GM19328 (cell line): Measurements from ENCODE around the gene GOLT1B.
"Not testable (repeated sequence)": the region's sequence is repeated elsewhere in the genome, so short reads cannot be mapped to it uniquely, and the experiment has no call there.

Experiments
- ATAC-seq: cut with Tn5 transposase; IDR thresholded peaks from one replicate; pipeline ENCODE4 v1.9.1; 2021; ENCODE audit warnings: mild to moderate bottlenecking, moderate library complexity; ENCODE audit not compliant: unreplicated experiment

The GOLT1B gene

GRCh38 chr12:21501258-21502163 lies at the start of gene GOLT1B, which contains the start of gene RECQL:
GOLT1B (plus strand) TSS chr12:21501789; CDS start chr12:21501924, 135 bp downstream.
RECQL (minus strand) TSS chr12:21501635; CDS start chr12:21499570, 2,065 bp downstream.
- ATAC-seq = peak; percentile 99

- no peak for ATAC-seq
These were observed 48.2 kb upstream of the GOLT1B start for GRCh38 chr12:21453312-21453852.

- ATAC-seq = no peak
These were observed 45.3 kb upstream of the GOLT1B start for GRCh38 chr12:21456291-21456780.

GRCh38 chr12:21459474-21459873 lies 42.1 kb upstream of the GOLT1B start:
- ATAC-seq = no peak

GRCh38 chr12:21467334-21467733 lies 34.3 kb upstream of the GOLT1B start:
- not testable (repeated sequence) for ATAC-seq

- ATAC-seq = no peak
These were observed 30.3 kb upstream of the GOLT1B start for GRCh38 chr12:21471294-21471693.

- no peak for ATAC-seq
These were observed 29.3 kb upstream of the GOLT1B start for GRCh38 chr12:21472197-21472823.

- ATAC-seq = no peak
These were observed 26.0 kb upstream of the GOLT1B start for GRCh38 chr12:21475552-21475951.

- no peak for ATAC-seq
These were observed 24.6 kb upstream of the GOLT1B start for GRCh38 chr12:21476949-21477348.

GRCh38 chr12:21478756-21479455 lies 22.7 kb upstream of the GOLT1B start:
- no peak for ATAC-seq

GRCh38 chr12:21483531-21483930 lies 18.1 kb upstream of the GOLT1B start:
- no peak for ATAC-seq

- ATAC-seq = no peak
These were observed 15.6 kb upstream of the GOLT1B start for GRCh38 chr12:21485998-21486397.

- no peak for ATAC-seq
These were observed 1.8 kb upstream of the GOLT1B start for GRCh38 chr12:21499765-21500164.

GRCh38 chr12:21500786-21501257 lies 767 bp upstream of the GOLT1B start:
- ATAC-seq = peak; percentile 3

GRCh38 chr12:21502164-21502496 lies 541 bp downstream of the GOLT1B start:
- ATAC-seq = peak; percentile 0

GRCh38 chr12:21502872-21503271 lies 1.3 kb downstream of the GOLT1B start:
- no peak for ATAC-seq

- no peak for ATAC-seq
These were observed 4.3 kb downstream of the GOLT1B start for GRCh38 chr12:21505888-21506287.

- no peak for ATAC-seq
These were observed 6.3 kb downstream of the GOLT1B start for GRCh38 chr12:21507849-21508248.

GRCh38 chr12:21509768-21510167 lies 8.2 kb downstream of the GOLT1B start:
- ATAC-seq = peak; percentile 89

GRCh38 chr12:21516281-21516680 lies 14.7 kb downstream of the GOLT1B start:
- no peak for ATAC-seq

- ATAC-seq = no peak
These were observed 16.9 kb downstream of the GOLT1B start for GRCh38 chr12:21518451-21518850.
